GM04504 (cell line): Measurements from ENCODE around the gene LAMA1.

ENCODE experiments used
- DNase-seq: peaks from one replicate; pipeline ENCODE4 v3.0.0-alpha.2; 2012; ENCODE audit warnings: low read depth

LAMA1 gene

DNA sequence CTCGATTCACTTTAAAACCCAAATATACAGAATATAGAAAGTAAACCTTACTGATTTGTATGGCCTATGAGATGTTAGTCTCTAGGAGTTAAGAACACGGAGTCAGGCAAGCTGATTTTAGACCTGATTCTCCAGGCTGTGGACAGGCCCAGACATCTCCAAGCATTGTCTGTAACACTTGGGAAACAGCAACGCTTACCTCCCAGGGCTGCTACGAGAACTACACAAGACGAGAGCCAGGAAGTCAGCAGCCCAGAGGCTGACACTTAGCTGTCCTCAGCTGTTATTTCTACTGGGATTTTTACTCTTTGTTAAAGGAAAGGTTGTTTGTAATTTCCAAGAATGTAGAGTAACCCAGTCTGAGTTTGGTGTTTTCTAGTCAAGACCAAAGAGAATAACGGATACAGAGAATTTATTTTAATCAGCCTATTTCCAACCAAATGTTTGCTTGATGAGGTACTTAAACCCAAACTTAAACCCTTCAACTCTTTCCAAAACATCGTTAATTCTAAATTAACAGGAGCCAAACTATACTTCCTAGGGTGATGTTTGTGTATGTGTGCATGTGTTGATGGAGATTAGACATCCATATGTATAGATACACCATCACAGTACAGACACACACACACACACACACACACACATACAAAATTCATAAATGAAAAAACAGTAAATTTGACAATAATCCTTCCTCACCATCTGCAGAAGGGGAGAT is 123.4 kb downstream of the LAMA1 start:
- DNase-seq: peak; percentile 5

DNA sequence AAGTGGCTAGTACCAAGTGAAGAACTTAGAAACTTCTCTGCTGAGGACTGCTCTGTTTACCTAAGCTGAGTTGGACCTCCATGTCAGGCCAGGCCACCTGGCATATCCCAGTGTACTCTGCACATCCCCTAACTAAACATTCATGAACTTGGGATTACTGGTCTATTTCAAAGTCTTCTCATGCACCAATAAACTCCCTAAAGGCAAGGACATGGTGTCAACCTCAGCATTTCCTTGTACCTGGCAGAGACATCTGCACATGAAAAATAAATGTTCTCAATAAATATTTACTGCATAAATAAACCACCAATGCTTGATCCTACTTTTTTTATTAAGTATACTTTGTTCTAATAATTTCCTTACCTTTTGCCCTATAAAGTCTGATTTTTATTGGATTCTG is 124.8 kb downstream of the LAMA1 start:
- DNase-seq: no peak

DNA sequence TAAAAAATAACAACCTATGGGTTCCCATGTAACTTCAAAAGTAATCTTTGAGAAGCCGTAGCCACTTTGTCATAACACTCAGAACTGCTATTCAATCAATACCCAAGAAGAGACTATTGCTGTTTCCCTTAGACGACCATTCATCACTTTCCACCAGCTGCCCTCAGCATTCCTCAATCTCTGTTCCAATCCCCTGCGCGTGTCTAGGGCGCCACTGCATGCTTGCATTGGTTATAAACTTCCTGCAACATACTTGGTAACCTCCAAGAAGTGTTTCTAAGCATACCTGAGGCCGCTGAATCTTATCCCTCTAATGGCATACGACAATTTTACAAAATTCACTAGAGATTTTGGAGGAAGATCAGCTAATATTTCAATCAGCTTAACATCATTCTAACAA is 134.2 kb downstream of the LAMA1 start:
- DNase-seq: no peak

DNA sequence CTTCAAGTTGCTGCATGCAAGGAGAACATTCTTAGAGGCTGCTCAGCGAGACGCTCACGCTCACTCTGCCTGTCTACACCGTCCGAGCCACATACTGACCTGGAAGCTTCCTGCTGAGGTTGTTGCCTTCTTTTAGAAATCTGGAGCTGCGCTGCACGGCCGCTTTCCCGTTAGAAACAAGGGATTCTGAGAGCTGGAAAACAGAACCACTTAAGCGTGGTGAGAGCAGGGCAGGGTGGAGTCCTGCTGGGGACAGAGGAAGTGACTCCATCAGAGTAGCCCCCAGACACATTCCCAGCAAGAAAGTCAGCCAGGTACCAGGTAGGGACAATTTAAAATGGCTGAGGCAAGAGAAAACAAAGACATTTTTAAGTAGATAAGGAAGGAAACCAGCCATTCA is 135.2 kb downstream of the LAMA1 start:
- DNase-seq: no peak

DNA sequence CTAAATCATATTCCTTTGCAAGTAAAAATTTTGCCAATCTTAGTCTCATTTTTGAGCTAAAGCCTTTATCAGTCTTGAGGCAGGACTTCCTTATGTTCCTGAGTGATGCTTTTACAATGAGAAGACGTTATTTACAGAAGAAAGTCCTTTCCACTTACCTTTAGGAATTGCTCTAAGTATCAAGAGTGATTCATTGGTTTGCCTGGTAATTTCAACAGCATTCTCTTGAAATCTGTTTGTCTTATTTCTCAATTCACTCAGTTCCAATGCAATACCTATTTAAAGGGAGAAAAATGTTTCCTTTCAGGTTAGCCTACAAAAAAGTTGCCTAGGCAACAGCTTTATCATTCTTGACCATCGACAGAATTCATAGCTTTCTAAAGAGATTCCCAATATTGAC is 137.2 kb downstream of the LAMA1 start:
- no peak for DNase-seq

DNA sequence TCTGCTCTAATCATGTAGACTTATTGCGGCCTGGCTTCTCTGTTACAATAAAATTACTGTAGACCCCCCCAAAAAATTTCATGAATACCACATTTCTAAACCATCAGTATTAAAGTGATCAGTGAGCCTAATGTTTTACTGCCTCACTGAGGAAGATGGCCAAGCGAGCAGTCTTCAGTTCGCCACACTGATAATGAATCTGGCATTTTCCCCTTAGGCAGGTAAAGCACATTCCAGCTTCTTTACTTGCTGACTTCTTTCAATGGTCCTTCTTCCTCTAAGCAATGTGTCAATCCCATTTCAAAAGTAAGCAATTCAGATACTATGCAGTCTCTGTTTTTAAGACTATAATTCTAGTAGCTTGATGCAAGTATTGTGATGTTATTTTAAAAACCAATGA is 137.6 kb downstream of the LAMA1 start:
- DNase-seq: no peak

GRCh38 chr18:6976935-6977334 is 140.7 kb downstream of the LAMA1 start:
- DNase-seq: no peak

DNA sequence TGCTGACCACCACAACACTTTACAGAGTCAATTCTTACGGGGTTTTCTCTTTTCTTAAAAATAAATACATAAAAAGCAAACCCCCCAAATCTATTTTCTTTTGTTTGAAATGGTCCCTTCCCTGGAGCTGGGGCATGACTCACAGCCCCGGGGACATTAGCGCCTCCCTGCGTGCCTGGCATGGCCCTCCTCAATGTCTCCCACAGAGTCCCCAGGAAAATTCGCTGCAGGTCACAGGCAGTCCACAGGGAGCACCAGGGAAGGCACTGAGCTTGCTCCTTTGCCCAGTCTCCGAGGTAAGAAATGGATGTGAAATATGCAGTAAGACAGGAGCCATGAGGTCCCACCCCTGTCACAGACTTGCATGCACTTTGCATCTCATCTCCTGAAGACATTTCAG is 142.5 kb downstream of the LAMA1 start:
- no peak for DNase-seq

GRCh38 chr18:6971823-6972478 is 145.6 kb downstream of the LAMA1 start:
- no peak for DNase-seq

- DNase-seq: no peak
Observed at GRCh38 chr18:6963452-6964097, 154.0 kb downstream of the LAMA1 start.

DNA sequence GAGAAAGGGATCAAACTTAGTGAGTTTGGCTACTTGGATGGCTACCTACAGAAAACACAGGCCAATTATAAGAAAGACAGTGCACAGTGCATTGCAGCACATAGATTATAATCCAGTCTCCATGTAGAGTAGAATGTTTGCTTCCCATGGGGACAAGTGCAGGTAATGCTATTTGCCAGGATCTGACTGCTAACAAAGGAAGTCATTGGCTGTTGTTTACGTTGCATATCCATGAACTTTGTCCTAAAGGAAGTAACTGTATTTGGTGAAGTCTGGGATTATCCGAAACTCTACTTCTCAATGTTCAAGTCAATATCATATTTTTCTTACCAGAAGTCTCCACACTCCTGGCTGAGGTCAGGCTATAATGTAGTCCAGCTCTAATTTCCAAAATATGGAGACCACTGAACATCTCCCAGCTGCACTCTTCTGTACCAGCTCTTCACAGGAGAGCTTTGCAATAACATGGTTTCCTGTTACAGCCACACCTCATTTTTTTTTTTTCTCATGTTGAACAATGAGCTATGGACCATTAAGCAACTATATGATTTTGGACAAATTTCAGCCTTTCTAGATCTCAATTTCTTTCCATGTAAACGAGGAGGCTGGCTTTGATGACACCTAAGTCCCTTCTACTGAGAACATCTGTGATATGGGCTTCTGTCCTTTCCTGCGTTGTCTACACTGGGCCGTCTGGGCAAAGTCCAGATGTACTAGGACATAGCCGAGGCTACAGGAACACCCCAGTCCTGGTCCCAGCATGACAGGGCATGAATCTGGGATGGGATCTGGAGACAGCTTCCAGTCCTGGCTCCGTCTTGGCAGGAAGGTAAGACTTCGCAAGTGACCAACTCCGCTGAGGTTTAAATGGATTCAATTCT is 154.8 kb downstream of the LAMA1 start:
- no peak for DNase-seq

- DNase-seq: no peak
Observed at GRCh38 chr18:6961331-6961730, 156.3 kb downstream of the LAMA1 start.

DNA sequence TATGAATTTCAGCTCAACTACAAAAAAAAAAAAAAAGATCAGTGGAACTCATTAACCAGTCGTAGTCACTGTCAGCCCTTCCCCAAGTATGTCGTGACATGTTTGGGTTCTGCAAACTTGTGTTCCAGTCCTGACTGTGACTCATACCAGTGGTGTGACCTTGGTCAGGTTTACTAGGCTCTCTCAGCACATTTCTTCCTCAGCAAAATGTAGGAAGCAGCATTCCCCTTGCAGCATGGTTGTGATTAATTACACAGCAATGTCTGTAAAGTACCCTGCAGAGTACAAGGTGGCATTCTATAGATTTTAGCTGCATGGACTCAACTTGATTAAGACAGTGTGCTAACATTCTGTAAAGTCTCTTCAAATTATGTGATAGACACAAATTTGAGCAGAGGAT is 156.9 kb downstream of the LAMA1 start:
- DNase-seq: peak; percentile 5

GRCh38 chr18:6960124-6960523 is 157.5 kb downstream of the LAMA1 start:
- no peak for DNase-seq

DNA sequence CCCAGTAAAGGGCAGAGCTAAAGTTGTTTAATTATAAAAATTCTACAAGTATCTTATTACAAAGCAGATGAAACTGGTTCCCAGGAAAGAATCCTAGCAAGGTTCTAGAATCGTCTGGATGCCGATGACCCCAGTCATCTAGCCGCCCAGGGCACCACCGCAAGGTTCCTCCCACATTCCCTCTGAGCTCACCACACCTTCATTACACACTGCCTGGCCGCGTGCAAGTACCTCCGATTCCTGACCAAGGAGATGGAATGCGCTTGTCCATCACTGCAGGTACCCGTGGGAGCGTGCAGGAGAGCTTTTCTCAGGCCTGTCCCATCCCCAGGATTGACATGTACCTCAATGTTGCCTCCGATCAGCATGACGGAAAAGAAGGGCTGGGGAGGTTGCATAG is 158.5 kb downstream of the LAMA1 start:
- no peak for DNase-seq

DNA sequence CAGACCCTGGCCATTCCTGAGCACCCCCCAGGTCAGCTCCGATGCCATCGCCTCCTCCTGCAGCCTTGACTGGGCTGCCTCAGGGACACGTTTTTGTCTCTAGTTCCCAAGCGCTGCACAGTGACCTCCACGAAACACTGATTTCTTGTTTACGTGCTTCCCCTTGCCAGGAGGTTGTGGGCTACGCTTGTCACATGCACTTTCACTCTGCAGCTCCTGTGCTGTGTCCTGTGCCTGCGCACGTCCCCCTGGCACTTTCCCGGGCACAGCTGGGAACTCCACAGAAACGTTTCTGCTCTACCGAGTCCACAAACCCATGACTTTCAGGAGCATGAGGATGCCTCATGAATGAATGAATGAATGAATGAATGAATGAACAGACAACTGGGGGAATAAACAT is 160.6 kb downstream of the LAMA1 start:
- no peak for DNase-seq

DNA sequence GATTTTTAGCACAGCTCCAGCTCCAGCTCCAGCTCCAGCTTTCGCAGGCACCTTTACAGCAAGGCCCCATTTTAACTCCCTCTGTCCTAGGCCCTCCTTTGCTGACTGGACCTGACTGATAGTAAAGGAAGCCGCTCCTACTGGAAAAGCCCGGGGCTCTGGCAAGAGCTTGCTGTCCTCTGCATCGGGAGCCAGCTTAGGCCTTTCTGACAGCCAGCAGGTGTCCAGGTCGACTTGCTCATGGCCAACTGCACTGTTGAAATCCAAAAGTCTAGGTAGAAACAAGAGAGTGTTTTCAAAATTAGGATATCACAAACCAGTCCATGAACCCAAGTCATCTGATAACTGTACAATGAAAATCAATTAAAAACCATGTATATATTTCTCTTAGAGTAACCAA is 161.1 kb downstream of the LAMA1 start:
- no peak for DNase-seq

GRCh38 chr18:6955304-6955703 is 162.3 kb downstream of the LAMA1 start:
- DNase-seq: no peak

GRCh38 chr18:6954501-6954900 is 163.1 kb downstream of the LAMA1 start:
- no peak for DNase-seq

- no peak for DNase-seq
Observed at GRCh38 chr18:6951336-6952090, 166.1 kb downstream of the LAMA1 start.

GRCh38 chr18:6950641-6951040 is 167.0 kb downstream of the LAMA1 start:
- DNase-seq: no peak
